ENCODE data around the gene LRFN2.

LRFN2 gene

GRCh38 chr6:40342723-40343122 is 244.4 kb downstream of the LRFN2 start:
- H3K4me1 ChIP-seq (ENCODE audit: control insufficient read depth, insufficient read depth, low read length, poor library complexity, severe bottlenecking): peaks cover 8% of the 10 kb centered on the region
- H3K36me3 ChIP-seq (ENCODE audit: control insufficient read depth, insufficient read depth, low read length): no peaks in the 10 kb centered on the region
- no peak overlapping the region for H3K27ac ChIP-seq (ENCODE audit: low read depth, low read length, severe bottlenecking)
- no peak overlapping the region for H3K4me3 ChIP-seq (ENCODE audit: extremely low read depth, insufficient read depth, low read length, poor library complexity, severe bottlenecking)
- no peaks in the 10 kb centered on the region for H3K9me3 ChIP-seq (ENCODE audit: control insufficient read depth, low read length)
- 100% methylated on average over 1 to 3 of the region's 6 CpGs for WGBS, 2 experiments (ENCODE audit: insufficient coverage in 2 of 2)

GRCh38 chr6:40341726-40342125 is 245.4 kb downstream of the LRFN2 start:
- no peaks in the 10 kb centered on the region for H3K4me1 ChIP-seq (ENCODE audit: control insufficient read depth, insufficient read depth, low read length, poor library complexity, severe bottlenecking)
- no peak overlapping the region for H3K27ac ChIP-seq (ENCODE audit: low read depth, low read length, severe bottlenecking)
- H3K9me3 ChIP-seq (ENCODE audit: control insufficient read depth, low read length): no peaks in the 10 kb centered on the region
- 100% methylated on average over 1 of the region's 1 CpG for WGBS, 2 experiments (ENCODE audit: insufficient coverage in 2 of 2)
- H3K4me3 ChIP-seq (ENCODE audit: extremely low read depth, insufficient read depth, low read length, poor library complexity, severe bottlenecking): no peak overlapping the region
- no peaks in the 10 kb centered on the region for H3K36me3 ChIP-seq (ENCODE audit: control insufficient read depth, insufficient read depth, low read length)
